Measurements from ENCODE around the gene PARP14. TPM values are rescaled to one million over a fixed set of nuclear protein-coding genes. Genes with fewer than 3 reads are reported as not detected.

PARP14 gene, protein sequence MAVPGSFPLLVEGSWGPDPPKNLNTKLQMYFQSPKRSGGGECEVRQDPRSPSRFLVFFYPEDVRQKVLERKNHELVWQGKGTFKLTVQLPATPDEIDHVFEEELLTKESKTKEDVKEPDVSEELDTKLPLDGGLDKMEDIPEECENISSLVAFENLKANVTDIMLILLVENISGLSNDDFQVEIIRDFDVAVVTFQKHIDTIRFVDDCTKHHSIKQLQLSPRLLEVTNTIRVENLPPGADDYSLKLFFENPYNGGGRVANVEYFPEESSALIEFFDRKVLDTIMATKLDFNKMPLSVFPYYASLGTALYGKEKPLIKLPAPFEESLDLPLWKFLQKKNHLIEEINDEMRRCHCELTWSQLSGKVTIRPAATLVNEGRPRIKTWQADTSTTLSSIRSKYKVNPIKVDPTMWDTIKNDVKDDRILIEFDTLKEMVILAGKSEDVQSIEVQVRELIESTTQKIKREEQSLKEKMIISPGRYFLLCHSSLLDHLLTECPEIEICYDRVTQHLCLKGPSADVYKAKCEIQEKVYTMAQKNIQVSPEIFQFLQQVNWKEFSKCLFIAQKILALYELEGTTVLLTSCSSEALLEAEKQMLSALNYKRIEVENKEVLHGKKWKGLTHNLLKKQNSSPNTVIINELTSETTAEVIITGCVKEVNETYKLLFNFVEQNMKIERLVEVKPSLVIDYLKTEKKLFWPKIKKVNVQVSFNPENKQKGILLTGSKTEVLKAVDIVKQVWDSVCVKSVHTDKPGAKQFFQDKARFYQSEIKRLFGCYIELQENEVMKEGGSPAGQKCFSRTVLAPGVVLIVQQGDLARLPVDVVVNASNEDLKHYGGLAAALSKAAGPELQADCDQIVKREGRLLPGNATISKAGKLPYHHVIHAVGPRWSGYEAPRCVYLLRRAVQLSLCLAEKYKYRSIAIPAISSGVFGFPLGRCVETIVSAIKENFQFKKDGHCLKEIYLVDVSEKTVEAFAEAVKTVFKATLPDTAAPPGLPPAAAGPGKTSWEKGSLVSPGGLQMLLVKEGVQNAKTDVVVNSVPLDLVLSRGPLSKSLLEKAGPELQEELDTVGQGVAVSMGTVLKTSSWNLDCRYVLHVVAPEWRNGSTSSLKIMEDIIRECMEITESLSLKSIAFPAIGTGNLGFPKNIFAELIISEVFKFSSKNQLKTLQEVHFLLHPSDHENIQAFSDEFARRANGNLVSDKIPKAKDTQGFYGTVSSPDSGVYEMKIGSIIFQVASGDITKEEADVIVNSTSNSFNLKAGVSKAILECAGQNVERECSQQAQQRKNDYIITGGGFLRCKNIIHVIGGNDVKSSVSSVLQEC (N-terminal part only)
- 25.7 and 29.7 TPM in 2 replicates for total RNA-seq (2014; rRNA removed; shearing (Covaris generic))

DNA sequence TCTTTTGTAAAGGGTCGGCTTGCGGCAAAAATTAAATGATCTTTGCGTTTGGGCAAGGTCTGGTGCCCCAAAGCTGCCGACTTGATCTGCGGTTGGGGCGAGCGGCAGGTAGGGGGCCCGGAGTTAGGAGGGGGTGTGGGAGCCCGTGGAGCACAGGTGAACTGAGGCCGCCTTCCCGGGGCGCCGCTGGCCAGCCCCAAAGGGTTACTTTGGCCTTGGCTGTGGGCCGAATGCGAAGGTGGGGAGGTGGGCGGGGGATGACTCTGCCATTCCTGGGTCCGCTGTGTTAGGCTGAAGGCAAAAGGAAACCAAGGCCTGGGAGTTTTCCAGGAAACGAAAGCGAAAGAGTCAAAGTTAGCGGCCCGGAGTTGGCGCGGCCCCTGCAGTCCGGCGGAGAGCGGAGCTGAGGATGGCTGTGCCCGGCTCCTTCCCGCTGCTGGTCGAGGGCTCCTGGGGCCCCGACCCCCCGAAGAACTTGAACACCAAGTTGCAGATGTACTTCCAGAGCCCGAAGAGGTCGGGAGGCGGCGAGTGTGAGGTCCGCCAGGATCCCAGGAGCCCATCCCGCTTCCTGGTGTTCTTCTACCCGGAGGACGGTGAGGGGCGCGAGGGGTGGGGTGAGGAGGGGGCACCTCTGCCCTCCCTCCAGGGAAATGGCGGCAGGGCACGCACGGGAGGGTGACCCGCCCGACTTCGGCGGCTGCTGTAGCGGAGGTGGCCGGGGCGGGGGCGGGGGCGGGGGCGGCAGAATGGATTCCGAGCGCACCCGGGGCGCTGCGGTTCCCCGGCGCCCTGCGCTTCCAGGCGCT, at the start of gene PARP14:
TSS of gene PARP14 (plus strand) at position 365 of the 809 bp plus-strand sequence. CDS start at position 410, 45 bp downstream.

Other genes with a start within 250 kb of the PARP14 start
- 22.9 and 24.0 TPM in 2 replicates for gene KPNA1, start 165.9 kb upstream of the PARP14 start, total RNA-seq (2014; rRNA removed; shearing (Covaris generic))
- gene PARP9, start 116.5 kb upstream of the PARP14 start, total RNA-seq (2014; rRNA removed; shearing (Covaris generic)), result 7.2 and 7.6 TPM in 2 replicates
- gene DTX3L, start 116.5 kb upstream of the PARP14 start, total RNA-seq (2014; rRNA removed; shearing (Covaris generic)), result 11.8 and 12.4 TPM in 2 replicates
- gene PARP15, start 103.2 kb upstream of the PARP14 start, total RNA-seq (2014; rRNA removed; shearing (Covaris generic)), result not detected in 2 replicates
- 5.4 and 5.6 TPM in 2 replicates for gene HSPBAP1, start 113.0 kb downstream of the PARP14 start, total RNA-seq (2014; rRNA removed; shearing (Covaris generic))
- gene SLC49A4, start 114.2 kb downstream of the PARP14 start, total RNA-seq (2014; rRNA removed; shearing (Covaris generic)), result 15.3 TPM in 2 replicates